ENCODE measurements around the gene CACNB4. TPM values are rescaled to one million over a fixed set of nuclear protein-coding genes. Genes with fewer than 3 reads are reported as not detected.
"Not testable (repeated sequence)": the region's sequence is repeated elsewhere in the genome, so short reads cannot be mapped to it uniquely, and the experiment has no call there.

The CACNB4 gene
- total and polyA plus RNA-seq, 8 donors: under 0.01 to 6.4 (median 1.0) TPM

- WGBS, 5 donors: 88 to 96% (median 92%) methylated on average over 3 of the region's 3 CpGs
- Histone ChIP-seq H3K36me3 (peaks cover 2 to 7% (median 4%) of the 10 kb centered on the region in 4 donors), H3K27ac (no peak overlapping the region), H3K4me1 (no peaks in the 10 kb centered on the region), H3K27me3 (no peaks in the 10 kb centered on the region), H3K9me3 (no peaks in the 10 kb centered on the region), H3K4me3 (no peak overlapping the region)
- TF ChIP-seq POLR2AphosphoS5 (IDR thresholded peaks at IDR 0.05) (no peak), EP300 (IDR thresholded peaks at IDR 0.05) (no peak), POLR2A (IDR thresholded peaks at IDR 0.05) (no peak), CTCF (IDR thresholded peaks at IDR 0.05) (no peak)
- intact Hi-C loops (cut with DNase I; ENCODE audit: low total_unique reads): no loop called here
- DNase-seq: no peak
Measured at GRCh38 chr2:152114366-152114765, 15.5 kb upstream of the CACNB4 start.

GRCh38 chr2:152107140-152107539 is 8.3 kb upstream of the CACNB4 start:
- DNase-seq; H3K4me1 ChIP-seq; intact Hi-C loops (cut with DNase I; ENCODE audit: low total_unique reads); H3K27me3 ChIP-seq; H3K36me3 ChIP-seq; H3K27ac ChIP-seq; H3K9me3 ChIP-seq; H3K4me3 ChIP-seq: not testable (repeated sequence)
- 92 to 95% (median 94%) methylated on average over 13 of the region's 13 CpGs for WGBS, 5 donors

- DNase-seq: no peak
- 72 to 87% (median 82%) methylated on average over 4 of the region's 4 CpGs for WGBS, 5 donors
- no peak for TF ChIP-seq POLR2A (IDR thresholded peaks at IDR 0.05)
- TF ChIP-seq CTCF (IDR thresholded peaks at IDR 0.05): no peak
- TF ChIP-seq EP300 (IDR thresholded peaks at IDR 0.05): no peak
- TF ChIP-seq POLR2AphosphoS5 (IDR thresholded peaks at IDR 0.05): no peak
- peaks cover 0 to 9% (median 0%) of the 10 kb centered on the region in 3 donors for H3K27me3 ChIP-seq
- no peak overlapping the region for H3K27ac ChIP-seq
- intact Hi-C loops (cut with DNase I; ENCODE audit: low total_unique reads): no loop called here
- no peaks in the 10 kb centered on the region for H3K4me1 ChIP-seq
- H3K36me3 ChIP-seq: no peaks in the 10 kb centered on the region
- no peaks in the 10 kb centered on the region for H3K9me3 ChIP-seq
- H3K4me3 ChIP-seq: no peak overlapping the region
Measured at GRCh38 chr2:152106464-152106863, 7.6 kb upstream of the CACNB4 start.

- Histone ChIP-seq H3K27ac (no peak overlapping the region), H3K9me3 (no peaks in the 10 kb centered on the region), H3K4me1 (peaks cover 14 to 17% (median 15%) of the 10 kb centered on the region in 4 donors), H3K36me3 (no peaks in the 10 kb centered on the region), H3K4me3 (no peak overlapping the region), H3K27me3 (peaks cover 0 to 41% (median 20%) of the 10 kb centered on the region in 3 donors)
- WGBS, 5 donors: 93 to 99% (median 97%) methylated on average over 3 of the region's 3 CpGs
- no peak for TF ChIP-seq CTCF (IDR thresholded peaks at IDR 0.05)
- TF ChIP-seq POLR2AphosphoS5 (IDR thresholded peaks at IDR 0.05): no peak
- TF ChIP-seq POLR2A (IDR thresholded peaks at IDR 0.05): no peak
- TF ChIP-seq EP300 (IDR thresholded peaks at IDR 0.05): no peak
- intact Hi-C loops (cut with DNase I; ENCODE audit: low total_unique reads): no loop called here
- DNase-seq: no peak
Measured at GRCh38 chr2:152103271-152103670, 4.4 kb upstream of the CACNB4 start.

- H3K36me3 ChIP-seq: no peaks in the 10 kb centered on the region
- H3K27ac ChIP-seq: no peak overlapping the region
- DNase-seq: no peak
- H3K4me1 ChIP-seq: peaks cover 20 to 28% (median 23%) of the 10 kb centered on the region in 4 donors
- TF ChIP-seq POLR2AphosphoS5 (IDR thresholded peaks at IDR 0.05): no peak
- TF ChIP-seq CTCF (IDR thresholded peaks at IDR 0.05): no peak
- intact Hi-C loops (cut with DNase I; ENCODE audit: low total_unique reads): no loop called here
- H3K9me3 ChIP-seq: no peaks in the 10 kb centered on the region
- no peak overlapping the region for H3K4me3 ChIP-seq
- WGBS, 5 donors: 88 to 93% (median 90%) methylated on average over 2 of the region's 2 CpGs
- H3K27me3 ChIP-seq: peaks cover 0 to 45% (median 21%) of the 10 kb centered on the region in 3 donors
Measured at GRCh38 chr2:152100961-152101360, 2.1 kb upstream of the CACNB4 start.
